Mesenchymal stem cell (in vitro differentiated cells and primary cell): ENCODE results near the gene RNF145.

Source experiments
- DNase-seq: peaks from one replicate; pipeline ENCODE4 v3.0.0-alpha.2; 2013
- H2AFZ ChIP-seq: one replicate; pipeline ENCODE4 v1.6.1; 2013; ENCODE audit warnings: low read depth, mild to moderate bottlenecking, control low read depth, inconsistent platforms, low read length, moderate library complexity
- H2AK5ac ChIP-seq: 2 replicates; pipeline ENCODE4 v1.6.1; 2013; ENCODE audit warnings: low read length, moderate library complexity, mild to moderate bottlenecking, inconsistent platforms; ENCODE audit not compliant: severe bottlenecking
- H2BK120ac ChIP-seq: one replicate; pipeline ENCODE4 v1.6.1; 2013; ENCODE audit warnings: low read depth, mild to moderate bottlenecking, inconsistent platforms, low read length, moderate library complexity
- H2BK12ac ChIP-seq, 2 experiments: one replicate each; pipeline ENCODE4 v1.6.1; 2013; ENCODE audit warnings: inconsistent platforms in 2 of 2, low read length in 2 of 2, mild to moderate bottlenecking in 2 of 2, moderate library complexity in 2 of 2, control low read depth in 1 of 2
- H2BK15ac ChIP-seq: one replicate; pipeline ENCODE4 v1.6.1; 2013; ENCODE audit warnings: mild to moderate bottlenecking, low read depth, inconsistent platforms; ENCODE audit not compliant: poor library complexity, severe bottlenecking
- H2BK5ac ChIP-seq: 2 replicates; pipeline ENCODE4 v1.6.1; 2013; ENCODE audit warnings: low read depth, mild to moderate bottlenecking, low read length, control low read depth, inconsistent platforms; ENCODE audit not compliant: poor library complexity, severe bottlenecking
- H3K14ac ChIP-seq, 2 experiments: one replicate each; pipeline ENCODE4 v1.6.1; 2013; ENCODE audit warnings: inconsistent platforms in 2 of 2, low read length in 2 of 2, control low read depth in 1 of 2, mild to moderate bottlenecking in 1 of 2, moderate library complexity in 1 of 2
- H3K18ac ChIP-seq, 2 experiments: one replicate each; pipeline ENCODE4 v1.6.1; 2013; ENCODE audit warnings: inconsistent platforms in 2 of 2, low read length in 2 of 2, control low read depth in 1 of 2, low read depth in 1 of 2, mild to moderate bottlenecking in 1 of 2
- H3K23ac ChIP-seq, 2 experiments: one replicate each; pipeline ENCODE4 v1.6.1; 2013; ENCODE audit warnings: inconsistent platforms in 2 of 2, low read length in 2 of 2, mild to moderate bottlenecking in 2 of 2, moderate library complexity in 2 of 2, control low read depth in 1 of 2
- H3K27ac ChIP-seq: 2 replicates; pipeline ENCODE4 v1.5.1; 2013; ENCODE audit warnings: mild to moderate bottlenecking, moderate library complexity, low read length, control low read depth, inconsistent platforms; ENCODE audit not compliant: poor library complexity, severe bottlenecking
- H3K27me3 ChIP-seq, 2 experiments: 2 replicates each; pipeline versions ENCODE4 v1.6.1 to v1.7.0; 2013; ENCODE audit warnings: low read length in 2 of 2, mild to moderate bottlenecking in 2 of 2, moderate library complexity in 2 of 2, control low read depth in 1 of 2, inconsistent platforms in 1 of 2; ENCODE audit not compliant: control insufficient read depth in 1 of 2, insufficient read depth in 1 of 2
- H3K36me3 ChIP-seq, 2 experiments: 2 replicates each; pipeline versions ENCODE4 v1.6.1 to v1.7.0; 2013; ENCODE audit warnings: low read length in 2 of 2, control low read depth in 1 of 2, inconsistent platforms in 1 of 2, low read depth in 1 of 2, mild to moderate bottlenecking in 1 of 2; ENCODE audit not compliant: insufficient read depth in 2 of 2, control insufficient read depth in 1 of 2
- H3K4ac ChIP-seq, 2 experiments: one replicate each; pipeline ENCODE4 v1.6.1; 2013; ENCODE audit warnings: inconsistent platforms in 2 of 2, low read length in 2 of 2, mild to moderate bottlenecking in 2 of 2, moderate library complexity in 2 of 2, control low read depth in 1 of 2, low read depth in 1 of 2
- H3K4me1 ChIP-seq: 2 replicates; pipeline ENCODE4 v1.6.1; 2013; ENCODE audit warnings: low read depth, low read length, control low read depth; ENCODE audit not compliant: control insufficient read depth, insufficient read depth
- H3K4me2 ChIP-seq: 2 replicates; pipeline ENCODE4 v1.6.1; 2013; ENCODE audit warnings: low read length, mild to moderate bottlenecking, inconsistent platforms; ENCODE audit not compliant: poor library complexity, severe bottlenecking
- H3K4me3 ChIP-seq, 2 experiments: 2 replicates each; pipeline versions ENCODE4 v1.5.1 to v1.7.0; 2013; ENCODE audit warnings: low read length in 2 of 2, mild to moderate bottlenecking in 2 of 2, control low read depth in 1 of 2, low read depth in 1 of 2; ENCODE audit not compliant: insufficient read depth in 1 of 2
- H3K79me1 ChIP-seq: replicated peaks from 2 replicates; pipeline ENCODE4 v1.6.1; 2013; ENCODE audit warnings: mild to moderate bottlenecking, control low read depth, low read length, inconsistent platforms; ENCODE audit not compliant: poor library complexity, severe bottlenecking
- H3K9ac ChIP-seq: 2 replicates; pipeline ENCODE4 v1.7.0; 2013; ENCODE audit warnings: mild to moderate bottlenecking, low read length, moderate library complexity
- H3K9me3 ChIP-seq: 2 replicates; pipeline ENCODE4 v1.7.0; 2013; ENCODE audit warnings: mild to moderate bottlenecking, low read length; ENCODE audit not compliant: control insufficient read depth
- H4K8ac ChIP-seq: one replicate; pipeline ENCODE4 v1.6.1; 2013; ENCODE audit warnings: inconsistent platforms, mild to moderate bottlenecking, low read length, moderate library complexity
- H4K91ac ChIP-seq: one replicate; pipeline ENCODE4 v1.6.1; 2013; ENCODE audit warnings: mild to moderate bottlenecking, low read length, inconsistent platforms
- WGBS: methylation state at CpG from one replicate; pipeline ENCODE4 v1.1.7; 2013; ENCODE audit warnings: mixed read lengths; 5-methylcytosine and 5-hydroxymethylcytosine counted together

The RNF145 gene

DNA sequence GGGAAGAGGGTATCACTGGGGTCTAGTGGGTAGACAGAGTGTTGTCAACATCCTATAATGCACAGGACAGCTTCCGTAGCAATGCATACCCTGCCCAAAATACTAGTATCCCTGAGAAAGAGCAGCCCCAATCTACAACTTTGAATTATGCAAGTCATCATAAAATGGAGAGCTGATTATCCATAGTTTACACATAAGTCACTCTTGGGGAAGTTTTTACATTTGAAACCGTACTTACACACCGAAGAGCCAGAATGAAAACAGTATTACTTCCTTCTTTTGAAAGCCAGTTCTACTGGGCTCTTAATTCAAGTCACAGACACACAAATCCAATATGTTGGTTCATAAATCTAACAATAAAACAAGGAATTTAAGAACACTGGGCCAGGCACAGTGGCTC, 21.6 kb downstream of the RNF145 start:
- Histone ChIP-seq H3K14ac (peak overlapping the region in 1 of 2 experiments; percentile 3), H2AFZ (no peak overlapping the region), H3K4ac (no peak overlapping the region), H4K8ac (peak overlapping the region; percentile 60), H2BK15ac (no peak overlapping the region), H3K23ac (no peak overlapping the region), H3K4me2 (no peak overlapping the region), H4K91ac (no peak overlapping the region), H3K36me3 (peaks cover 7 to 37% of the 10 kb centered on the region in 2 experiments), H3K4me3 (no peak overlapping the region), H3K18ac (no peak overlapping the region), H3K9me3 (no peaks in the 10 kb centered on the region), H2BK12ac (no peak overlapping the region), H3K4me1 (peaks cover 6% of the 10 kb centered on the region), H2BK120ac (peak overlapping the region; percentile 5), H3K27me3 (no peaks in the 10 kb centered on the region), H3K9ac (no peak overlapping the region), H3K79me1 (peaks cover 10% of the 10 kb centered on the region), H2AK5ac (no peak overlapping the region), H2BK5ac (no peak overlapping the region), H3K27ac (no peak overlapping the region)
- DNase-seq = no peak
- 82% methylated on average over 3 of the region's 3 CpGs for WGBS

DNA sequence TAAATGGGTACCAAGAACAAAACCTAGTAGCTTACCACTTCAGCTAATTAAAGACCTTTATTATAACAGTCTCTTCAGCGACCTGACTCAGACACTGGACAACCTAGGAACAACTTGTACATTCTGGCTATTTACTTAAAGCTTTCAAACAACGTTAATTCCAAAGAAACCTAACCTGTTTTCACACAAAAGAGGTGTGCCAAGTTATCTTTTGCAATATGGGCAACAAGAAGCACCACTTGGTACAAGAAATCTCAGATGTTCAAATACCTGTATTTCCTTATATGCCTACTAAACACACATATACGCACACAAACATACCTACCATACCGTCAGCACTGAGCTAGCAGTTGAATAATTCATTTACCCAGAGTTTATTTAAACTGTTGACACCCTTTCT, 23.0 kb downstream of the RNF145 start:
- Histone ChIP-seq H3K4me3 (no peak overlapping the region), H3K18ac (no peak overlapping the region), H3K4ac (no peak overlapping the region), H3K9me3 (no peaks in the 10 kb centered on the region), H3K23ac (no peak overlapping the region), H3K27me3 (no peaks in the 10 kb centered on the region), H3K4me2 (no peak overlapping the region), H2BK12ac (no peak overlapping the region), H3K9ac (peak overlapping the region; percentile 81), H4K91ac (no peak overlapping the region), H2BK120ac (no peak overlapping the region), H3K36me3 (peaks cover 7 to 27% of the 10 kb centered on the region in 2 experiments), H3K27ac (peak overlapping the region; percentile 80), H2BK5ac (no peak overlapping the region), H3K14ac (no peak overlapping the region), H3K4me1 (peaks cover 6% of the 10 kb centered on the region), H2AK5ac (no peak overlapping the region), H2BK15ac (no peak overlapping the region), H3K79me1 (peaks cover 9% of the 10 kb centered on the region), H2AFZ (no peak overlapping the region), H4K8ac (no peak overlapping the region)
- no peak for DNase-seq
- WGBS = 62% methylated on average over 4 of the region's 4 CpGs

DNA sequence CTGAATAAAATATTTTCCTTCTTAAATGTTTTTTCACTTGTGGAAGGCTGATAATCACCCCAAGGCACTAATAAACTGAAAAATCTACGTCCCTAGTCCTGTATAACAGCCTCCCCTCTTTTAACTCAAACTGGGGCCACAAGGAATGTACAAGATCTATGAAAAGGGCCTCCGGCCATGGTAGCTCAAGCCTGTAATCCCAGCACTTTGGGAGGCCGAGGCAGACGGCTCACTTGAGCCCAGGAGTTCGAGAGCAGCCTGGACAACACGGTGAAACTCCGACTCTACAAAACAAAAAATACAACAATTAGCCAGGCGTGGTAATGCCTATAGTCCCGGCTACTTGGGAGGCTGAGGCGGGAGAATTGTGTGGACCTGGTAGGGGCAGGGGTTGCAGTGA, 23.6 kb downstream of the RNF145 start:
- Histone ChIP-seq H3K36me3 (peaks cover 7 to 22% of the 10 kb centered on the region in 2 experiments), H3K4ac (no peak overlapping the region), H2AFZ (no peak overlapping the region), H3K14ac (no peak overlapping the region), H3K4me3 (peak overlapping the region in 1 of 2 experiments; percentile 40), H3K79me1 (peaks cover 9% of the 10 kb centered on the region), H3K18ac (peak overlapping the region; percentile 28 to 37), H4K91ac (no peak overlapping the region), H2BK120ac (no peak overlapping the region), H4K8ac (peak overlapping the region; percentile 4), H3K4me1 (peaks cover 6% of the 10 kb centered on the region), H3K9ac (peak overlapping the region; percentile 81), H3K27ac (peak overlapping the region; percentile 80), H3K23ac (peak overlapping the region in 1 of 2 experiments; percentile 66), H2BK12ac (peak overlapping the region in 1 of 2 experiments; percentile 48), H3K4me2 (no peak overlapping the region), H2BK15ac (no peak overlapping the region), H3K9me3 (no peaks in the 10 kb centered on the region), H3K27me3 (no peaks in the 10 kb centered on the region), H2BK5ac (peak overlapping the region; percentile 50), H2AK5ac (peak overlapping the region; percentile 84)
- DNase-seq = no peak
- 81% methylated on average over 8 of the region's 10 CpGs for WGBS

DNA sequence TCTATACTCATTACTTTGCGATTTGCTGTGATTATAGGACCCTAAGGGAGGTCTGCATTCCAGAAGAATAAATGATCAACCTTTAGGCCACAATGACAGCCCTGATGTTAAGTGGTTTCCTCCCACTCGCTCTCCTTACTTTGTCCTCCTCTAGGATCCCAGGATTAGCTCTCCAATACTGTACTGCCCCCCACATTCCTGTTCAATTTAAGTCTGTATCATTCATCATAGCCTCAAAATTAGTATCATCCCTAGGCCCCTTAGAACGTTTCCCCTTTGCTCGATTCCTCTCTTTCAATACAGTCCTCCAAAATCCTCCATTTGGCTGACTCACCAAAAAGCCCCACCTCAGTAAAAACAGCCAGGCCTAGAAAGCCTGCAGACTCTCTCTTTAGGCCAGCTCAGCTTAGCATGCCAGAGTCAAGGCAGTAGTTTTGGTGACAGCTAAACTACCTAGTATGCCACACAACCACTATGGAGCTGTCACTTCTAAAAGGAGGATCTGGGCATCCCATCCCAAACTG, 24.4 kb downstream of the RNF145 start:
- H2BK15ac ChIP-seq = no peak overlapping the region

More for the DNA sequence above, 24.4 kb downstream of the RNF145 start:
- Histone ChIP-seq H2BK120ac (no peak overlapping the region), H4K8ac (no peak overlapping the region), H2AFZ (no peak overlapping the region), H2BK5ac (no peak overlapping the region), H3K4me2 (no peak overlapping the region), H3K9me3 (no peaks in the 10 kb centered on the region), H3K14ac (no peak overlapping the region), H3K23ac (no peak overlapping the region), H3K9ac (peak overlapping the region; percentile 81), H4K91ac (no peak overlapping the region), H3K4me1 (peaks cover 4% of the 10 kb centered on the region), H3K4ac (peak overlapping the region in 1 of 2 experiments; percentile 28), H3K27me3 (no peaks in the 10 kb centered on the region), H3K4me3 (peak overlapping the region in 1 of 2 experiments; percentile 40), H3K27ac (peak overlapping the region; percentile 68), H3K36me3 (peaks cover 1 to 17% of the 10 kb centered on the region in 2 experiments), H3K18ac (peak overlapping the region in 1 of 2 experiments; percentile 34), H2AK5ac (no peak overlapping the region), H2BK12ac (no peak overlapping the region), H3K79me1 (peaks cover 13% of the 10 kb centered on the region)
- under 1% methylated on average over 4 of the region's 4 CpGs for WGBS
- DNase-seq = peak; percentile 87
